Measurements from ENCODE around the gene HAGH.

HAGH gene

DNA sequence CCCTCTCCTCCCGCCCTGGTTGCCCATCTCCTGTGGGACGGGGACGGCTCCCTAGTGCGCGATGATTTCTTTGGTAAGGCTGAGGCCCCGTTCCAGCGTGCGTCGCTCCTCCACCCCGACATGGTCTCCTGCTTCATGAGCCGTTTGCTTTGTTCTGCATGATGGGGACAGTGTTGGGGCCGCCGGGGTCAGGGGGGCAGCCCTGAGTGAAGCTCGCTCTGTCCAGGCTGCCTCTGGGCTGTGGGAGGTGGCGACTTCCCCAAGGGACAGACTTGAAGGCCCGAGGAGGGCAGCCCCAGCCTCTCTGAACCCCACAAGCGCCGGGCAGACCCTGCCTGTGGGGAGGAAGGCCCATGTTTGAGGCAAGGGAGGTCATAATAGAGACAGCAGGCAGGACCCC is 67.7 kb downstream of the HAGH start:
- no peak for DNase-seq

DNA sequence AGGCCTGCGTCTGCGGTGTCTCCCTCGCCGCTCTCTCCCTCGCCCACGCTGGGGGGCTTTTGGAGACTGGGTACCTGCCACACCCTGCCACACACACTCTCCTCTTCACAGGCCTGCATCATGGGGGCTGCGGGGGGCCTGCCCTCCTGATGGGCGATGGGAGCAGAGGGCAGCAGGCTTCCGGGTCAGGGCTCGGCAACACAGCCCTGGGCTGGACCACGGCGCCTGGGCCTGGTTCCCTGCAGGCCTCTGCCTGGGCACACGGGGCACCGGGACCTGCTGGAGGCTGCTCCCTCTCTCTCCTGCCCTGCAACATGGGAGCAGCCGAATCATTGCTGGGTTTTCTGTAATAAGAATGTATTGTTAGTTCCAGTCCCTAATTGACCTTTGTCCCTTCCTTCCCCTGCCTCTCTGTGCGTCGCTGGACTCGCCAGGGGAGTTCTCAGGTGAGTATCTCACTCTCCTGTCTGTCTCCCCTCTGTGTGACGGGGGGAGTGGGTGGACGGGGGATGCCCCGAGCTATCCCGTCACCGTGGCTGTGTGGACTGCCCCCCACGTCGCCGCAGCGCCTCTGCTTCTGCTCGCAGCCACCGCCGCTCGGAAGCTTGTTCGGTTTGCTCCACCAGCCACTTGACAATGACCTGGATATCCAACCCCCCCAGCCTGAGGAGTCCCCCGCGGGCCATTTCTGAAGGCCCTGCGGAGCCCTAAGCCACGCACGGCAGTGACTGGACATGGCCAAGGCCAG is 68.7 kb downstream of the HAGH start:
- no peak for DNase-seq
